Measurements from ENCODE around the gene FBXO41.

- TF ChIP-seq YY1 (IDR thresholded peaks at IDR 0.05; ENCODE audit: insufficient read depth, insufficient read length) (no peak), ZNF274 (IDR thresholded peaks at IDR 0.05; ENCODE audit: low read depth, low read length) (no peak)
These were observed 20.0 kb downstream of the FBXO41 start for GRCh38 chr2:73264332-73264606.

All from NT2/D1 (cell line).